ENCODE data around the gene FAT3. TPM values are rescaled to one million over a fixed set of nuclear protein-coding genes. Genes with fewer than 3 reads are reported as not detected.

FAT3 gene
- total RNA-seq, 2 donors from 2014 or later = 0.33 to 0.75 TPM

GRCh38 chr11:92225568-92226330, 1.1 kb downstream of the FAT3 start:
- no peak for DNase-seq (ENCODE audit: low spot score)
- Histone ChIP-seq H3K4me3 (peak overlapping the region; percentile 34 to 47), H3K4me1 (peaks cover 0 to 24% of the 10 kb centered on the region in 2 donors), H3K9me3 (no peaks in the 10 kb centered on the region), H3K27ac (no peak overlapping the region), H3K36me3 (no peaks in the 10 kb centered on the region), H3K27me3 (peaks cover 0 to 5% of the 10 kb centered on the region in 2 donors)
- no peak for TF ChIP-seq CTCF (IDR thresholded peaks at IDR 0.05)

- Histone ChIP-seq H3K4me1 (peaks cover 0 to 24% of the 10 kb centered on the region in 2 donors), H3K36me3 (no peaks in the 10 kb centered on the region), H3K9me3 (no peaks in the 10 kb centered on the region), H3K4me3 (peak overlapping the region; percentile 4 to 47), H3K27ac (no peak overlapping the region), H3K27me3 (peaks cover 0 to 5% of the 10 kb centered on the region in 2 donors)
- DNase-seq (ENCODE audit: low spot score) = no peak
- TF ChIP-seq CTCF (IDR thresholded peaks at IDR 0.05) = no peak
These were observed 2.0 kb downstream of the FAT3 start for GRCh38 chr11:92226331-92227229.

- no peaks in the 10 kb centered on the region for H3K9me3 ChIP-seq
- no peak overlapping the region for H3K27ac ChIP-seq
- no peak for TF ChIP-seq CTCF (IDR thresholded peaks at IDR 0.05)
- H3K4me3 ChIP-seq = peak overlapping the region in 1 of 2 donors; percentile 47
- H3K36me3 ChIP-seq = no peaks in the 10 kb centered on the region
- no peak for DNase-seq (ENCODE audit: low spot score)
- peaks cover 0 to 5% of the 10 kb centered on the region in 2 donors for H3K27me3 ChIP-seq
- peaks cover 0 to 24% of the 10 kb centered on the region in 2 donors for H3K4me1 ChIP-seq
These were observed 2.7 kb downstream of the FAT3 start for GRCh38 chr11:92227230-92227814.

- Histone ChIP-seq H3K9me3 (no peaks in the 10 kb centered on the region), H3K4me1 (peaks cover 0 to 24% of the 10 kb centered on the region in 2 donors), H3K27ac (no peak overlapping the region), H3K4me3 (no peak overlapping the region), H3K27me3 (peaks cover 0 to 5% of the 10 kb centered on the region in 2 donors), H3K36me3 (no peaks in the 10 kb centered on the region)
- DNase-seq (ENCODE audit: low spot score) = no peak
- no peak for TF ChIP-seq CTCF (IDR thresholded peaks at IDR 0.05)
These were observed 3.6 kb downstream of the FAT3 start for GRCh38 chr11:92227959-92228935.

DNA sequence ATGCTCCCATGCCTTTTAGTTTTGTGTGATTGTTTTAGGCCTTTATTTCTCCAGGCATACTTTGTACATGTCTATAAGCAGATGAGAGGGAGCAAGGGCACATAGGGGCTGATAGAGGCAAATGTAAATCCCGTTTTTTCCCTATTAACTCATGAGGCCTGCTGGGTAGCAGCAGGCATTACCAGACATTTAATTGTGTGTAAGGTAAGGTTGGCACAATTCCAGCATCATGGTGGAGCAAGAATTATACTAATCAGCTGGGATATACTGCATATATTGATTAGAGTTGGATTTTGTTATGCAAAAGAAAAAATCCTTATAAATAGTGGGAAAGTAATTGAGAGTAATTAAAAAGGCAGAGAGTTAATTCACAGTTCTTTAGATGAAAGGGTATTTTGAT, 12.2 kb downstream of the FAT3 start:
- Histone ChIP-seq H3K9me3 (no peaks in the 10 kb centered on the region), H3K4me1 (no peaks in the 10 kb centered on the region), H3K36me3 (no peaks in the 10 kb centered on the region), H3K4me3 (no peak overlapping the region), H3K27ac (no peak overlapping the region), H3K27me3 (no peaks in the 10 kb centered on the region)
- TF ChIP-seq CTCF (IDR thresholded peaks at IDR 0.05) = no peak
- DNase-seq (ENCODE audit: low spot score) = no peak

Data from right atrium auricular region (tissue), 2 donors.